ENCODE measurements around the gene ANO1.

The ANO1 gene

GRCh38 chr11:70073871-70074371 is 4.2 kb upstream of the ANO1 start:
- DNase-seq = no peak

GRCh38 chr11:70074746-70075145 is 3.4 kb upstream of the ANO1 start:
- no peak for DNase-seq

- DNase-seq = no peak
Measured at GRCh38 chr11:70075836-70076235, 2.3 kb upstream of the ANO1 start.

- DNase-seq = no peak
Measured at GRCh38 chr11:70076461-70076931, 1.6 kb upstream of the ANO1 start.

GRCh38 chr11:70077411-70078094 is 564 bp upstream of the ANO1 start:
- DNase-seq = no peak

GRCh38 chr11:70078781-70079616 is 882 bp downstream of the ANO1 start:
- no peak for DNase-seq

- no peak for DNase-seq
Measured at GRCh38 chr11:70079691-70080090, 1.6 kb downstream of the ANO1 start.

GRCh38 chr11:70080763-70081162 is 2.6 kb downstream of the ANO1 start:
- peak; percentile 1 for DNase-seq

GRCh38 chr11:70082829-70083228 is 4.7 kb downstream of the ANO1 start:
- peak; percentile 11 for DNase-seq

GRCh38 chr11:70084046-70084984 is 6.2 kb downstream of the ANO1 start:
- DNase-seq = no peak

GRCh38 chr11:70085815-70086769 is 8.0 kb downstream of the ANO1 start:
- no peak for DNase-seq

- DNase-seq = no peak
Measured at GRCh38 chr11:70087446-70088167, 9.5 kb downstream of the ANO1 start.

GRCh38 chr11:70088735-70089250 is 10.7 kb downstream of the ANO1 start:
- no peak for DNase-seq

- DNase-seq = no peak
Measured at GRCh38 chr11:70089631-70090030, 11.5 kb downstream of the ANO1 start.

GRCh38 chr11:70090961-70091381 is 12.9 kb downstream of the ANO1 start:
- DNase-seq = no peak

- no peak for DNase-seq
Measured at GRCh38 chr11:70091638-70092037, 13.5 kb downstream of the ANO1 start.

GRCh38 chr11:70092959-70093715 is 15.0 kb downstream of the ANO1 start:
- DNase-seq = no peak

- DNase-seq = no peak
Measured at GRCh38 chr11:70095541-70096252, 17.6 kb downstream of the ANO1 start.
